NCI-H510A treated with DMSO at 0.1 percent for 48 hours (cell line): ENCODE measurements around the gene LINC01488.

ENCODE experiments used
- DNase-seq: peaks from one replicate; lab custom pipeline; 2025; lab: John Stamatoyannopoulos, UW

Gene LINC01488

GRCh38 chr11:69493931-69494821, 12.7 kb downstream of the LINC01488 start:
- no peak for DNase-seq

- no peak for DNase-seq
Observed at GRCh38 chr11:69494851-69495250, 13.4 kb downstream of the LINC01488 start.

- no peak for DNase-seq
Observed at GRCh38 chr11:69495441-69496201, 14.2 kb downstream of the LINC01488 start.

GRCh38 chr11:69496202-69496557, 14.7 kb downstream of the LINC01488 start:
- no peak for DNase-seq

- no peak for DNase-seq
Observed at GRCh38 chr11:69496631-69497220, 15.3 kb downstream of the LINC01488 start.

GRCh38 chr11:69497221-69497787, 15.8 kb downstream of the LINC01488 start:
- no peak for DNase-seq

- no peak for DNase-seq
Observed at GRCh38 chr11:69498614-69499175, 17.2 kb downstream of the LINC01488 start.

GRCh38 chr11:69499186-69499917, 17.9 kb downstream of the LINC01488 start:
- no peak for DNase-seq

- no peak for DNase-seq
Observed at GRCh38 chr11:69499918-69500284, 18.4 kb downstream of the LINC01488 start.

- DNase-seq = no peak
Observed at GRCh38 chr11:69500285-69501120, 19.0 kb downstream of the LINC01488 start.

- DNase-seq = no peak
Observed at GRCh38 chr11:69501121-69501489, 19.6 kb downstream of the LINC01488 start.

GRCh38 chr11:69501891-69502860, 20.7 kb downstream of the LINC01488 start:
- DNase-seq = no peak

GRCh38 chr11:69504127-69504526, 22.7 kb downstream of the LINC01488 start:
- no peak for DNase-seq

GRCh38 chr11:69504576-69505335, 23.3 kb downstream of the LINC01488 start:
- DNase-seq = no peak

- no peak for DNase-seq
Observed at GRCh38 chr11:69508974-69509373, 27.5 kb downstream of the LINC01488 start.

- no peak for DNase-seq
Observed at GRCh38 chr11:69509381-69509780, 27.9 kb downstream of the LINC01488 start.

GRCh38 chr11:69509846-69510390, 28.5 kb downstream of the LINC01488 start:
- DNase-seq = no peak
